Sigmoid colon (tissue), 7 donors: ENCODE data around the gene ADAMTS6. TPM values are rescaled to one million over a fixed set of nuclear protein-coding genes. Genes with fewer than 3 reads are reported as not detected.
"Not testable (repeated sequence)": the region's sequence is repeated elsewhere in the genome, so short reads cannot be mapped to it uniquely, and the experiment has no call there.

ENCODE experiments used
- DNase-seq: peaks from one replicate; pipeline ENCODE4 v3.0.0-alpha.2; 2019
- H3K27ac ChIP-seq, 4 donors: fragments of 200-600 bp; sonication (generic); one replicate each; pipeline ENCODE4 v1.5.1; 2016 to 2019; ENCODE audit warnings: mild to moderate bottlenecking in 1 of 4
- H3K27me3 ChIP-seq, 3 donors: fragments of 200-600 bp; sonication (generic); one replicate each; pipeline ENCODE4 v1.5.1; 2019; ENCODE audit warnings: mild to moderate bottlenecking in 1 of 3
- H3K36me3 ChIP-seq, 4 donors: fragments of 200-600 bp; sonication (generic); one replicate each; pipeline ENCODE4 v1.5.1; 2016 to 2019
- H3K4me1 ChIP-seq, 4 donors: fragments of 200-600 bp; sonication (generic); one replicate each; pipeline ENCODE4 v1.5.1; 2017 to 2019
- H3K4me3 ChIP-seq, 4 donors: fragments of 200-600 bp; sonication (generic); one replicate each; pipeline ENCODE4 v1.5.1; 2017 to 2019; ENCODE audit warnings: mild to moderate bottlenecking in 2 of 4, moderate library complexity in 1 of 4
- H3K9me3 ChIP-seq, 4 donors: fragments of 200-600 bp in 3 of 4; sonication (generic) in 3 of 4; one replicate each; pipeline versions ENCODE4 v1.5.1 to v1.6.1; 2013 to 2019
- CTCF ChIP-seq, 4 experiments: fragments of 450-650 bp in 3 of 4; fragments of 200-600 bp in 1 of 4; IDR thresholded peaks; one replicate each; pipeline ENCODE4 v1.5.1; 2016 to 2019; ENCODE audit warnings: antibody characterized with exemption in 4 of 4, mild to moderate bottlenecking in 3 of 4, moderate library complexity in 2 of 4
- EP300 ChIP-seq, 4 donors: sonication (generic); formaldehyde crosslinking; IDR thresholded peaks; one replicate each; pipeline ENCODE4 v1.6.1; 2017; ENCODE audit warnings: antibody characterized with exemption in 4 of 4
- POLR2A ChIP-seq, 2 donors: fragments of 450-650 bp; IDR thresholded peaks; one replicate each; pipeline ENCODE4 v1.6.1; 2016; ENCODE audit warnings: antibody characterized with exemption in 2 of 2, mild to moderate bottlenecking in 2 of 2, moderate library complexity in 2 of 2
- POLR2AphosphoS5 ChIP-seq, 4 donors: sonication (generic); formaldehyde crosslinking; IDR thresholded peaks; one replicate each; pipeline ENCODE4 v1.6.1; 2017; ENCODE audit warnings: antibody characterized with exemption in 4 of 4
- WGBS, 2 donors: extraction: QIAGEN DNeasy Blood & Tissue Kit; methylation state at CpG; one replicate each; pipeline ENCODE4 v1.1.7; 2013; 5-methylcytosine and 5-hydroxymethylcytosine counted together
- intact Hi-C: fragments of 100-400 bp; cut with DNase I; formaldehyde crosslinking; loops from one replicate; pipeline ENCODE4 v1.15.1; 2023
- polyA plus RNA-seq, 3 donors: library from polyadenylated mRNA; stranded (reverse); fragments of 200-250 nt; gene quantifications; one replicate each; pipeline ENCODE4 v1.2.3, GENCODE V29; 2013
- total RNA-seq, 4 donors: library from RNA; depleted of rRNA; stranded (reverse); fragments of >200 nt; gene quantifications; one replicate each; pipeline ENCODE4 v1.1.0, GENCODE V29; 2016
- donor health status: healthy with polysubstance abuse.
- donor health status: Bipolar disorder and iron deficiency.
- donor health status: healthy.

The ADAMTS6 gene
- total and polyA plus RNA-seq, 7 donors: 0.74 to 18.3 (median 7.1) TPM; not detected in 2

GRCh38 chr5:65508978-65509377 lies 27.3 kb upstream of the ADAMTS6 start:
- Histone ChIP-seq H3K36me3 (no peaks in the 10 kb centered on the region), H3K4me3 (no peak overlapping the region), H3K27ac (no peak overlapping the region), H3K27me3 (no peaks in the 10 kb centered on the region), H3K9me3 (no peaks in the 10 kb centered on the region), H3K4me1 (no peaks in the 10 kb centered on the region)
- intact Hi-C loops: no loop called here
- TF ChIP-seq POLR2AphosphoS5 (IDR thresholded peaks at IDR 0.05): no peak
- TF ChIP-seq POLR2A (IDR thresholded peaks at IDR 0.05): no peak
- no peak for TF ChIP-seq CTCF (IDR thresholded peaks at IDR 0.05)
- TF ChIP-seq EP300 (IDR thresholded peaks at IDR 0.05): no peak
- no peak for DNase-seq
- WGBS, 2 donors: 92 to 95% methylated on average over 2 of the region's 2 CpGs

- WGBS, 2 donors: 76 to 82% methylated on average over 3 of the region's 3 CpGs
- intact Hi-C loops: no loop called here
- TF ChIP-seq CTCF (IDR thresholded peaks at IDR 0.05) (no peak), POLR2A (IDR thresholded peaks at IDR 0.05) (no peak), POLR2AphosphoS5 (IDR thresholded peaks at IDR 0.05) (no peak), EP300 (IDR thresholded peaks at IDR 0.05) (no peak)
- Histone ChIP-seq H3K9me3 (no peaks in the 10 kb centered on the region), H3K4me3 (no peak overlapping the region), H3K36me3 (no peaks in the 10 kb centered on the region), H3K4me1 (no peaks in the 10 kb centered on the region), H3K27ac (no peak overlapping the region), H3K27me3 (no peaks in the 10 kb centered on the region)
- DNase-seq: no peak
Measured at GRCh38 chr5:65506961-65507360, 25.2 kb upstream of the ADAMTS6 start.

GRCh38 chr5:65489119-65489518 lies 7.4 kb upstream of the ADAMTS6 start:
- no peak for DNase-seq
- 92 to 94% methylated on average over 4 of the region's 4 CpGs for WGBS, 2 donors
- Histone ChIP-seq H3K27ac (no peak overlapping the region), H3K4me1 (no peaks in the 10 kb centered on the region), H3K4me3 (no peak overlapping the region), H3K36me3 (no peaks in the 10 kb centered on the region), H3K9me3 (no peaks in the 10 kb centered on the region), H3K27me3 (no peaks in the 10 kb centered on the region)
- intact Hi-C loops: no loop called here
- TF ChIP-seq POLR2AphosphoS5 (IDR thresholded peaks at IDR 0.05) (no peak), EP300 (IDR thresholded peaks at IDR 0.05) (no peak), POLR2A (IDR thresholded peaks at IDR 0.05) (no peak), CTCF (IDR thresholded peaks at IDR 0.05) (no peak)

- H3K27me3 ChIP-seq, H3K27ac ChIP-seq, H3K9me3 ChIP-seq, H3K4me1 ChIP-seq, H3K36me3 ChIP-seq, H3K4me3 ChIP-seq, DNase-seq, intact Hi-C loops: not testable (repeated sequence)
- WGBS, 2 donors: 87 to 88% methylated on average over 7 of the region's 7 CpGs
Measured at GRCh38 chr5:65488038-65488687, 6.4 kb upstream of the ADAMTS6 start.

- DNase-seq, intact Hi-C loops, H3K4me3 ChIP-seq, H3K27ac ChIP-seq, H3K4me1 ChIP-seq, H3K9me3 ChIP-seq, H3K36me3 ChIP-seq, H3K27me3 ChIP-seq: not testable (repeated sequence)
- 92 to 95% methylated on average over 2 of the region's 2 CpGs for WGBS, 2 donors
Measured at GRCh38 chr5:65486803-65487202, 5.1 kb upstream of the ADAMTS6 start.

GRCh38 chr5:65485405-65485804 lies 3.7 kb upstream of the ADAMTS6 start:
- H3K9me3 ChIP-seq: no peaks in the 10 kb centered on the region
- H3K27me3 ChIP-seq: no peaks in the 10 kb centered on the region
- peaks cover 0 to 18% (median 9%) of the 10 kb centered on the region in 4 donors for H3K4me1 ChIP-seq
- no peak overlapping the region for H3K4me3 ChIP-seq
- TF ChIP-seq CTCF (IDR thresholded peaks at IDR 0.05) (no peak), EP300 (IDR thresholded peaks at IDR 0.05) (no peak), POLR2AphosphoS5 (IDR thresholded peaks at IDR 0.05) (no peak), POLR2A (IDR thresholded peaks at IDR 0.05) (no peak)
- no peak overlapping the region for H3K27ac ChIP-seq
- no peak for DNase-seq
- 90 to 94% methylated on average over 28 of the region's 28 CpGs for WGBS, 2 donors
- H3K36me3 ChIP-seq: no peaks in the 10 kb centered on the region
- intact Hi-C loops: no loop called here
